Medulla oblongata (tissue), 1 donor: ENCODE measurements around the gene CIAPIN1.

ENCODE experiments used
- DNase-seq: peaks from one replicate; pipeline ENCODE4 v3.0.0-alpha.2; 2015; ENCODE audit errors: extremely low spot score

Gene CIAPIN1

DNA sequence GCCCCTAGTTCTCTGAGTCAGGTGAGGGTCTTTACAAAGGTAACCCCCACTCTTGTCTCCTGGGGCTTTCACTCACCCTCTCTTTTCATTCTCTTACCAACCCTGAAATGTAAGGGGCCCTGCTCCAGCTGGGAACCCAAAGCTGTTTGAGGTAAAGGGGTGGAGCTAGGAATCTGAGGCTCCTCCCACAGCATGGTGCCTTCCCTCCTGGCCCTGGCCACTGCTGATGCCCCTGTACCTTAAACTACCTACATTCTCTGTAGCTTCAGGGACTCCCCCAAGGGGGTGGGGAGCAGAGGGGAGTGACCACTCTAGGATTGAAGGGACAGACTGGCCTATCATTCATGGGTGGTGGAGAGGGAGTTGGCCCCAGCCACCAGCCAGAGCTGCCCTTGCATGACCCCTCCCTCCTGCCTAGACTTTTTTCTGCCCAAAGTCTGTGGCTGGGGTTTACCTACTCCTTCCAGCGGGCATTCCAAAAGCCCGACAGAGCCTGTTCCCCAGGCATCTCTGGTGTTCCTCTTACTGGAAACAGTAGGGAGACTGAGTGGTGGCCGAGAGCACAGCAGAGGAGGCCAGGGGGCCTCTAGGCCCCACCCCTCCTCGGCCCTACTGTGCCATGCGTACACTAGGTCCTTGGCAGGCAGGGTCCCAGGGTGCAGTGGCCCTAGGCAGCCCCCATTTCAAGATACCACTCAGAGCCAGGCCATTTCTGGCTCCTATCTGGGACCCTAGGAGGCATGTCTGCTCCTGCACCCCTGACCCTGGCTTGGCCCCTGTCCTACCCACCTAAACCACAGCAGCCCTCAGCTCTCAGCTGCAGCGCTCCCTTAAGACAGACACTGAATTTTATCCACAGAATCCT lies 29.6 kb upstream of the CIAPIN1 start:
- no peak for DNase-seq

DNA sequence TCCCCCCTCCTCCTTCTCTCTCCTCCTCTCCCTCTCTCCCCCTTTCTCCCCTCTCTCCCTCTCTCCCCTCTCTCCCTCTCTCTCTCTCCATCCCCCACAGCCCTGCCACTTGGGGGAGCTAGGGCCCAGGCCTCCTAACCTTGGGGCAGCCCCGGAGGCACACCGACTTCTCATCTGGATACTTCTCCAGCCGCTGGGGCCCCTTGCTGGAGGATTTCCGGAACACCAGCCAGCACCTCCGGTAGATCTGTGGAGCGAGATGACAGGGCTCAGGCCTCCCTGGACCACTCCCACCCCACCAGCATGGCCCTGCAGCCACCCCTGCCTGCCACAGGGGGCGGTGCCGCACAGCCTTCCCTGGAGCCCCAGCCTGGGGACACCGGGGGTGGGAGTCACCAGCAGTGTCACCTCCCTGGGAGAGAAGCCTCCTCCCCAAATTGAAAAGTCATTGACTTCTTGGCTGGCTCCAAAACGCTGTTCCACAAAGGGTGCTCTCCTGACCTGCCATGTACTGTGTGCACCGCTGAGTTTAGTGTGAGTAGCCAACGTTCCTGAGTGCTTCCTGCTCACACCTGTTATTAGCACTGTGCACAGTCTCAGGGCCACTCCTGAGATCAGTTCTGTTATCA lies 28.6 kb upstream of the CIAPIN1 start:
- no peak for DNase-seq

- no peak for DNase-seq
Observed at GRCh38 chr16:57474671-57475661, 27.8 kb upstream of the CIAPIN1 start.

GRCh38 chr16:57473906-57474305 lies 26.7 kb upstream of the CIAPIN1 start:
- DNase-seq, result no peak

GRCh38 chr16:57473176-57473840 lies 26.1 kb upstream of the CIAPIN1 start:
- DNase-seq, result no peak

GRCh38 chr16:57472665-57473060 lies 25.5 kb upstream of the CIAPIN1 start:
- DNase-seq, result no peak

GRCh38 chr16:57471852-57472664 lies 24.9 kb upstream of the CIAPIN1 start:
- DNase-seq, result no peak

DNA sequence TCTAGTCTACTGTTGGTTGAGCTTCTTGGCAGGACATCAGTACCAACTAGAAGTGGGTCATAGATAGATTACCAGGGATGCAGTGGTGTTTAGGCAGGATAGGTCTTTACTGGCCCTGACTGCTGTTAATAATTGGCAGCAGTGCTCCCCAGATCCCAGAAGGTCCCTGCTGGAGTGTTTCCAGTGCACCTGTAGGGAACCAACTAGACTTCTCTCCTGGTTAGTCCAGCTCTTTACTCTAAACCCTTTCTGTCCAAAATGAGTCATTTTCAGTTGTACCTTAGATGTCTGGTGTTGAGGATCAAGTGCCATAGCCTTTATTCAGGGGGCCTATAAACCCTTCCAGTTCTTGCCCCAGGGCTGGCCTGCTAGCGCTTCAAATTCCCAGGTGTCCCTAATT lies 24.0 kb upstream of the CIAPIN1 start:
- DNase-seq, result no peak

DNA sequence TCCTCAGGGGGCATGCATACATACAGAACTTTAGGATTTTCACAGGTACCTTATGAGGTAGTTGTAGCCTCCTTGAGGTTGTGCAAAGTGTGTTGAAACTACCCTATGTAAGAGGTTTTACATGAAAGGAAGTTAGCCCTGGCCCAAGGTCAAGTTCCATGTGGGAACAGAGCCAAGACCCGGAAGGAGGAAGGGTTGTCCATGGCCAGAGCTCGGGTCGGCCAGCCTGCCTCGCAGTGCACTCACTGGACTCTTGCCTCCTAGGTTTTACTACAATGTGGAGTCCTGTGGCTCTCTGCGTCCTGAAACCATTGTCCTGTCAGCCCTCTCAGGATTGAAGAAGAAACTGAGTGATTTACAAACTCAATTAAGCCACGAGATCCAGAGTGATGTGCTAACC lies 23.5 kb upstream of the CIAPIN1 start:
- DNase-seq, result peak; percentile 24

- no peak for DNase-seq
Observed at GRCh38 chr16:57469917-57470470, 22.8 kb upstream of the CIAPIN1 start.

GRCh38 chr16:57469046-57469445 lies 21.9 kb upstream of the CIAPIN1 start:
- no peak for DNase-seq

DNA sequence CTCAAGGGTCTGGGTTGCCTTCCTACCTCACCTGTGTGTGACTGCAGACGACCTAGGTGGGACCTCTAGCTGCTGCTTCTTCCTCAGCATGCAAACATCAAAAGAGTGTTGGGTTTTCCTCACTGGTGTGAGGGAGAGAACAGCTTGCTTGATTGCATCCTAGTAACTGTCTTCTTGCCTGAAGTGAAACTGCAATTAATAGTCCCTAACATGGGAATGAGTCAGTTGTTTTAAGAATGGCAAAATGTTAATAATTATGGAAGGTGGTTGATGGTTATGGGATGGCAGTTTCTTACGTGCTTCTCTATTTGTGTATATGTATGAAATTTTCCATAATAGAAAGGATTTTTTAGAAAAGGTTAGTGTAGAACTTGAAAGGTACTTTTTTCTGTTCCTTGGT lies 21.2 kb upstream of the CIAPIN1 start:
- no peak for DNase-seq

GRCh38 chr16:57464523-57464922 lies 17.3 kb upstream of the CIAPIN1 start:
- no peak for DNase-seq

GRCh38 chr16:57462978-57463362 lies 15.8 kb upstream of the CIAPIN1 start:
- DNase-seq, result no peak

GRCh38 chr16:57462209-57462977 lies 15.2 kb upstream of the CIAPIN1 start, which contains the start of gene POLR2C:
Gene POLR2C, plus strand, starts transcription at chr16:57462679. Its CDS starts 46 bp downstream, at chr16:57462725.
- peak; percentile 85 for DNase-seq

GRCh38 chr16:57452021-57452420 lies 4.8 kb upstream of the CIAPIN1 start:
- DNase-seq, result no peak

DNA sequence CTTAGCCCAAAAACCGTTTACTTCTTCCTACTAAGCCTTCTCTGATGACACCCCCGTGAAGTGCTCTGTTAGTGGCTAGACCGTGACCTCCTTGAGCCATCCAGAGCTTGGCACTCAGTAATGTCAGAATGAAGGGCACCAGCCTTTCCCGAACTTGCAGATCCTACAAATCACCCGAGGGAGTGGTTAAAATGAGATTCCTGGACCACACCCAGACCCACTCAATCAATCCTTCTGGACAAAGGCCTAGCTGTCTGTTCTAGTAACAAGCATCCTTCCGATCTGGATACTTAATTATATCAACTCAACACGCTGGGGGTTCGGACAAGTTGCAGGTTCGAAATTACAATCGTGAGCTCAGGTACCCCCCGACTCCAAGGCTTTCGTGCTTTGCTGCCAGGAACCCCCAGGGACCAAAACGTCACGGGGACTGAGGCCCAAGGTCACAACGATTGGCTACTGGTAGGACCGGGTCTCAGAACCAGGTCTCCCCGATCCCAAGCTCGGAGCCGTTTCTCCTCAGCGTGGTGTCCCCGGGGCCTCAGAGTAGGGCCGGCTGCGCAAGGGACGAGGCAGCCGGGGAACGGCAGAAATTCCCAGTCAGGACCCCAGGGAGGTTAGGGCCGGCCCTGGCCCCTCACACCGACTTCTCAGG lies 527 bp downstream of the CIAPIN1 start:
- DNase-seq, result peak; percentile 13

DNA sequence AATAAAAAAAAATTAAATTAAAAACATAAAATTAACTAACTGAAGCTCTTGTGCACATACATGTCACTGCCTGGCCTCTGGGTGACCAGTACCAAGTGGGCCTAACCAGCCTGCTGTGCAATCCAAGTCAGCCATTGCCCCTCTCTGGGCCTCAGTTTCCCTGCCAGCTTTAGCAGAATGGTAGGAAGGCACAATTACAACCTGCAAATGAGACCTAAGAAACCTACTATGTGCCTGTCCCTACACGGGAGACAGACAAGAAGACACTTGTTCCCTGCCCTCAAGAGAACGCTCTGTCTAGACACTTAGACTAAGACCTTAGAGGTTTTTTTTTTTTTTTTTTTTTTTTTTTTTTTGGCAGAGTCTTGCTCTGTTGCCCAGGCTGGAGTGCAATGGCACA lies 1.7 kb downstream of the CIAPIN1 start:
- DNase-seq, result no peak

DNA sequence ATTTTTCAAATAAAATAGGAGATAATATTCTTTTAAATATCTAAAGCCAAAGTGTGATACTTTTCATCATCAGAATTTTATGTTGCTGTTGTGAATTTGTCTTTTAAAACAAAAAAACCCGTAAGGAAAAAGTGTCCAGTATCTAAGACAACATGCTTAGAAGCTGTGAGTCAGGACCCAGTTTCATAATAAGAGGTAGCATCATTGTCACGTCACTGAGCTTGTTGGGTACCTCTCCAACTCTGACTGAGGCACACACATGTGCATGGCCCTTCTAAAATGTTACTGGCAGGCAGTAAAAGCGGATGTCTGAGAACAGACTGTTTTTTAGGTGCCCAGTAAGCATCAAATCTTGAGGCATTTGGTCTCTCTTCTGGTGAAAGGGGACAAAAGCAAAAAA lies 2.5 kb downstream of the CIAPIN1 start:
- DNase-seq, result no peak
